ENCODE results near the gene RHOT2.

DNA sequence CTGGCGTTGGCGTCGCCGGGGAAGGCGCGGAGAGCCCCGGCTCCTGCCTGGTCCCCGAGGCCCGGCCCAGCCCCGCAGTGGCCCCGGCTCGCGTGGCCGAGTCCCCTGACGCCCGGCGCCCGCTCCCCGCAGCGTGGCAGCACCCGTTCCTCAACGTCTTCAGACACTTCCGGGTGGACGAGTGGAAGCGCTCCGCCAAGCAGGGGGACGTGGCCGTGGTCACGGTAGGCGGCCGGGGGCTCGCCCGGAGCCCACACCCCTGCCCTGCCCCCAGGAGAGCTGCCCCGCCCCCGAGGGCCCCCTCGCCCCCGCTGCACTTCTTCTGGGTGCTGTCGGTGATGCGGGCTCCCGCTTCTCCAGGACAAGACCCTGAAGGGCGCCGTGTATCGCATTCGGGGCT lies 18.3 kb upstream of the RHOT2 start:
- no peak for TF ChIP-seq POLR2AphosphoS5 (IDR thresholded peaks at IDR 0.05; ENCODE audit: low read depth, low read length)
- no peak for TF ChIP-seq POLR2A (IDR thresholded peaks at IDR 0.05; ENCODE audit: low read depth, low read length)
- no peak for TF ChIP-seq TAF1 (IDR thresholded peaks at IDR 0.05; ENCODE audit: low read depth, low read length)
- no peak for TF ChIP-seq SPI1 (IDR thresholded peaks at IDR 0.05; ENCODE audit: low read depth, low read length)
- no peak for TF ChIP-seq POU2F2 (IDR thresholded peaks at IDR 0.05; ENCODE audit: low read depth, low read length)
- no peak for TF ChIP-seq PAX5 (IDR thresholded peaks at IDR 0.05; ENCODE audit: insufficient read depth, low read length, severe bottlenecking)

All from GM12891 (cell line).